ENCODE measurements around the gene SALL1. TPM values are rescaled to one million over a fixed set of nuclear protein-coding genes. Genes with fewer than 3 reads are reported as not detected.
A peak's percentile ranks its signal among the peaks of the same experiment; 100 is the strongest.

Gene SALL1
- total and polyA plus RNA-seq, 2 of the 13 experiments (the other 11 are each of a cell fraction or from before 2014, with no cell fraction given): 6.6 to 12.3 TPM

DNA sequence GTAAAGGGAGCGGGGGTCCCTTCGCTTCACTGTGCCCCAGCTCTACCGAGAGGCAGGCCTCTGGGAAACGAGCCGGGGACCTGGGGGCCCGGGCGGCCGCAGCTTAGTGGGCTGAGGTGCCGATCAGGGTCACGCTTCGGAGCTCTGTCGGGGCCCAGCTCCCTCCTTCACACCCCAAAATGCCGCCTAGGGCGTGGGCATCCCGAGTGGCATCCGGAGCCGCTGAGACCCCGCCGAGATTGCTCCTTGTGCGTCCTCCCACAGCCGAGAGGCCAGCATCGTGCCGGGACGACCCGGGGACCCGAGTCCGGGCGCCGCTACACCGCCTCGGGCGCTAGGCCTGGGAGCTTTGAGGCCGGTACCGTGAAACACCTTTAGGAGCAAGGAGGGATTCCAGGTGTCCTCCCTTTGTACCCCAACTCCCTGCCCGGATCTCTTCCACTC, 1.3 kb downstream of the SALL1 start (continued):
- TF ChIP-seq, protein P1, sequence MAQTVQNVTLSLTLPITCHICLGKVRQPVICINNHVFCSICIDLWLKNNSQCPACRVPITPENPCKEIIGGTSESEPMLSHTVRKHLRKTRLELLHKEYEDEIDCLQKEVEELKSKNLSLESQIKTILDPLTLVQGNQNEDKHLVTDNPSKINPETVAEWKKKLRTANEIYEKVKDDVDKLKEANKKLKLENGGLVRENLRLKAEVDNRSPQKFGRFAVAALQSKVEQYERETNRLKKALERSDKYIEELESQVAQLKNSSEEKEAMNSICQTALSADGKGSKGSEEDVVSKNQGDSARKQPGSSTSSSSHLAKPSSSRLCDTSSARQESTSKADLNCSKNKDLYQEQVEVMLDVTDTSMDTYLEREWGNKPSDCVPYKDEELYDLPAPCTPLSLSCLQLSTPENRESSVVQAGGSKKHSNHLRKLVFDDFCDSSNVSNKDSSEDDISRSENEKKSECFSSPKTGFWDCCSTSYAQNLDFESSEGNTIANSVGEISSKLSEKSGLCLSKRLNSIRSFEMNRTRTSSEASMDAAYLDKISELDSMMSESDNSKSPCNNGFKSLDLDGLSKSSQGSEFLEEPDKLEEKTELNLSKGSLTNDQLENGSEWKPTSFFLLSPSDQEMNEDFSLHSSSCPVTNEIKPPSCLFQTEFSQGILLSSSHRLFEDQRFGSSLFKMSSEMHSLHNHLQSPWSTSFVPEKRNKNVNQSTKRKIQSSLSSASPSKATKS (CRISPR knock-in tag; IDR thresholded peaks at IDR 0.05): no peak
- TF ChIP-seq, protein P2, sequence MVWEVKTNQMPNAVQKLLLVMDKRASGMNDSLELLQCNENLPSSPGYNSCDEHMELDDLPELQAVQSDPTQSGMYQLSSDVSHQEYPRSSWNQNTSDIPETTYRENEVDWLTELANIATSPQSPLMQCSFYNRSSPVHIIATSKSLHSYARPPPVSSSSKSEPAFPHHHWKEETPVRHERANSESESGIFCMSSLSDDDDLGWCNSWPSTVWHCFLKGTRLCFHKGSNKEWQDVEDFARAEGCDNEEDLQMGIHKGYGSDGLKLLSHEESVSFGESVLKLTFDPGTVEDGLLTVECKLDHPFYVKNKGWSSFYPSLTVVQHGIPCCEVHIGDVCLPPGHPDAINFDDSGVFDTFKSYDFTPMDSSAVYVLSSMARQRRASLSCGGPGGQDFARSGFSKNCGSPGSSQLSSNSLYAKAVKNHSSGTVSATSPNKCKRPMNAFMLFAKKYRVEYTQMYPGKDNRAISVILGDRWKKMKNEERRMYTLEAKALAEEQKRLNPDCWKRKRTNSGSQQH (CRISPR knock-in tag; IDR thresholded peaks at IDR 0.05; ENCODE audit: low read depth): no peak
- TF ChIP-seq ZNF331 (CRISPR knock-in tag; IDR thresholded peaks at IDR 0.05): no peak
- no peak for TF ChIP-seq MLLT10 (CRISPR knock-in tag; IDR thresholded peaks at IDR 0.05)
- no peak for TF ChIP-seq ZNF629 (CRISPR knock-in tag; conservative IDR thresholded peaks at IDR 0.05)
- TF ChIP-seq ZNF781 (CRISPR knock-in tag; IDR thresholded peaks at IDR 0.05; ENCODE audit: borderline replicate concordance, not compliant biosample characterization): no peak
- no peak for TF ChIP-seq ISL2 (CRISPR knock-in tag; IDR thresholded peaks at IDR 0.05)
- TF ChIP-seq IKZF4 (CRISPR knock-in tag; IDR thresholded peaks at IDR 0.05; ENCODE audit: borderline replicate concordance, low read depth, not compliant biosample characterization): no peak
- no peak for TF ChIP-seq ZSCAN12 (CRISPR knock-in tag; IDR thresholded peaks at IDR 0.05)
- TF ChIP-seq, protein P3, sequence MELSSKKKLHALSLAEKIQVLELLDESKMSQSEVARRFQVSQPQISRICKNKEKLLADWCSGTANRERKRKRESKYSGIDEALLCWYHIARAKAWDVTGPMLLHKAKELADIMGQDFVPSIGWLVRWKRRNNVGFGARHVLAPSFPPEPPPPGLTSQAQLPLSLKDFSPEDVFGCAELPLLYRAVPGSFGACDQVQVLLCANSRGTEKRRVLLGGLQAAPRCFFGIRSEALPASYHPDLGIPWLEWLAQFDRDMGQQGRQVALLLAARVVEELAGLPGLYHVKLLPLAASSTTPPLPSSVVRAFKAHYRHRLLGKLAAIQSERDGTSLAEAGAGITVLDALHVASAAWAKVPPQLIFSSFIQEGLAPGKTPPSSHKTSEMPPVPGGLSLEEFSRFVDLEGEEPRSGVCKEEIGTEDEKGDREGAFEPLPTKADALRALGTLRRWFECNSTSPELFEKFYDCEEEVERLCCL (CRISPR knock-in tag; IDR thresholded peaks at IDR 0.05; ENCODE audit: borderline replicate concordance): no peak
- TF ChIP-seq ZBTB20 (CRISPR knock-in tag; IDR thresholded peaks at IDR 0.05; ENCODE audit: borderline replicate concordance, low read depth): no peak
- TF ChIP-seq, protein P4, sequence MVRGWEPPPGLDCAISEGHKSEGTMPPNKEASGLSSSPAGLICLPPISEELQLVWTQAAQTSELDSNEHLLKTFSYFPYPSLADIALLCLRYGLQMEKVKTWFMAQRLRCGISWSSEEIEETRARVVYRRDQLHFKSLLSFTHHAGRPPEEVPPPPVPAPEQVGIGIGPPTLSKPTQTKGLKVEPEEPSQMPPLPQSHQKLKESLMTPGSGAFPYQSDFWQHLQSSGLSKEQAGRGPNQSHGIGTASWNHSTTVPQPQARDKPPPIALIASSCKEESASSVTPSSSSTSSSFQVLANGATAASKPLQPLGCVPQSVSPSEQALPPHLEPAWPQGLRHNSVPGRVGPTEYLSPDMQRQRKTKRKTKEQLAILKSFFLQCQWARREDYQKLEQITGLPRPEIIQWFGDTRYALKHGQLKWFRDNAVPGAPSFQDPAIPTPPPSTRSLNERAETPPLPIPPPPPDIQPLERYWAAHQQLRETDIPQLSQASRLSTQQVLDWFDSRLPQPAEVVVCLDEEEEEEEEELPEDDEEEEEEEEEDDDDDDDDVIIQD (CRISPR knock-in tag; IDR thresholded peaks at IDR 0.05; ENCODE audit: low read depth): no peak
- TF ChIP-seq, protein P5, sequence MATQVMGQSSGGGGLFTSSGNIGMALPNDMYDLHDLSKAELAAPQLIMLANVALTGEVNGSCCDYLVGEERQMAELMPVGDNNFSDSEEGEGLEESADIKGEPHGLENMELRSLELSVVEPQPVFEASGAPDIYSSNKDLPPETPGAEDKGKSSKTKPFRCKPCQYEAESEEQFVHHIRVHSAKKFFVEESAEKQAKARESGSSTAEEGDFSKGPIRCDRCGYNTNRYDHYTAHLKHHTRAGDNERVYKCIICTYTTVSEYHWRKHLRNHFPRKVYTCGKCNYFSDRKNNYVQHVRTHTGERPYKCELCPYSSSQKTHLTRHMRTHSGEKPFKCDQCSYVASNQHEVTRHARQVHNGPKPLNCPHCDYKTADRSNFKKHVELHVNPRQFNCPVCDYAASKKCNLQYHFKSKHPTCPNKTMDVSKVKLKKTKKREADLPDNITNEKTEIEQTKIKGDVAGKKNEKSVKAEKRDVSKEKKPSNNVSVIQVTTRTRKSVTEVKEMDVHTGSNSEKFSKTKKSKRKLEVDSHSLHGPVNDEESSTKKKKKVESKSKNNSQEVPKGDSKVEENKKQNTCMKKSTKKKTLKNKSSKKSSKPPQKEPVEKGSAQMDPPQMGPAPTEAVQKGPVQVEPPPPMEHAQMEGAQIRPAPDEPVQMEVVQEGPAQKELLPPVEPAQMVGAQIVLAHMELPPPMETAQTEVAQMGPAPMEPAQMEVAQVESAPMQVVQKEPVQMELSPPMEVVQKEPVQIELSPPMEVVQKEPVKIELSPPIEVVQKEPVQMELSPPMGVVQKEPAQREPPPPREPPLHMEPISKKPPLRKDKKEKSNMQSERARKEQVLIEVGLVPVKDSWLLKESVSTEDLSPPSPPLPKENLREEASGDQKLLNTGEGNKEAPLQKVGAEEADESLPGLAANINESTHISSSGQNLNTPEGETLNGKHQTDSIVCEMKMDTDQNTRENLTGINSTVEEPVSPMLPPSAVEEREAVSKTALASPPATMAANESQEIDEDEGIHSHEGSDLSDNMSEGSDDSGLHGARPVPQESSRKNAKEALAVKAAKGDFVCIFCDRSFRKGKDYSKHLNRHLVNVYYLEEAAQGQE (IDR thresholded peaks at IDR 0.05; ENCODE audit: borderline replicate concordance in 1 of 2, low read depth in 1 of 2, low read length in 2 of 2): no peak
- TF ChIP-seq ZFAT (CRISPR knock-in tag; conservative IDR thresholded peaks at IDR 0.05): no peak
- TF ChIP-seq NPAS2 (CRISPR knock-in tag; IDR thresholded peaks at IDR 0.05; ENCODE audit: borderline replicate concordance): no peak
- TF ChIP-seq MED8 (CRISPR knock-in tag; IDR thresholded peaks at IDR 0.05; ENCODE audit: insufficient replicate concordance): no peak
- no peak for TF ChIP-seq ZNF101 (CRISPR knock-in tag; IDR thresholded peaks at IDR 0.05; ENCODE audit: borderline replicate concordance, low read depth)
- TF ChIP-seq PHF20 (CRISPR knock-in tag; IDR thresholded peaks at IDR 0.05): 0 out of 2 replicates have a peak, but pooled peaks have one; percentile 2
- TF ChIP-seq TEAD3 (CRISPR knock-in tag; optimal IDR thresholded peaks at IDR 0.05; ENCODE audit: borderline replicate concordance): no peak
- no peak for TF ChIP-seq ERF (CRISPR knock-in tag; IDR thresholded peaks at IDR 0.05)

All from HepG2 (cell line).